ENCODE measurements around the gene CCM2.
"Not testable (repeated sequence)": the region's sequence is repeated elsewhere in the genome, so short reads cannot be mapped to it uniquely, and the experiment has no call there.

CCM2 gene

DNA sequence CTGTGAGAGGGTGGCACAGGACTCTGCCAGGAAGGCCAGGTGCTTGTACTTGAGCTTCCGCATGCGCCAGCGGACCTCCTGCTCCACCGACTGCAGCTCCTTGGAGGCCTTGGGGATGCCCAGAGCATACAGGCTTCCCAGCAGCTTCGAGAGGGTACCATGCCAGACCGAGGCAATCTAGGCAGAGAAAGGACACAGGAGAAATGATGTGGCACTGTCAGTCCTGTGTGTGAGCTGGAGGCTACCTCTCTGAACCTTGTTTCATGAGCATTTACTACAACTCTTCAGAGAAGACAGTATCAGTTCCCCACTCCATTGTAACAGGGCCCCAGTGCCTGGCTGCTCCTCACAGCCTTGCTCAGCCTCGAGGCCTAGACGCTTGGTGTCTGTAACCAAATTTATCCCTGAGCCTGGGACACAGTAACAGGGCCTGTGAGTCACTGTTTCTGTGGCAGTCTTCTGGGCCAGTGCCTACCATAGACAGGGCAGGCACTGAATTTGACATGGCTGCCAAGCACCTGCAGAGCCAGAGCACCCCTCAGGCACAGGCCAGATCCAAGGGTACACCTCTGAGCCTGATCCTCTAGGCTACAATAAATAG is 105.7 kb downstream of the CCM2 start:
- no peak for DNase-seq

DNA sequence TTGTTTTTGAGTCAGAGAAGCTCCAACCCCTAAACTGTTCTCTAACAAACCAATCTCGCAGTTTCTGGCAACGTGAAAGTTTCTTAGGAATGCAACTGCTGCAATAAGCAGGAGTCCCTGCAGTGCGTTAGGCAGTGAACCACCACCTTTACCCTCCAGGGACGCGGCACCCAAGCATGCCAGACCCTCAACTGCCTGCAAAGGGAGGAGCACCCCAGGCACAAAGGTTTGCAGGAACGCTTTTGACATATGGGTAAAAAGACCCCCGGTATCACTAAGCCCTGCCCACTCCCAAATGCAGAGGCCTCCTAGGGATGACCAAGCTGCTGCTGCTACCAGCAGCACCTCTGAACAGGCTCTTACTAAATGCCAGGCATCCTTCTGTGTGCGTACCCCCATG is 106.8 kb downstream of the CCM2 start:
- DNase-seq = no peak

DNA sequence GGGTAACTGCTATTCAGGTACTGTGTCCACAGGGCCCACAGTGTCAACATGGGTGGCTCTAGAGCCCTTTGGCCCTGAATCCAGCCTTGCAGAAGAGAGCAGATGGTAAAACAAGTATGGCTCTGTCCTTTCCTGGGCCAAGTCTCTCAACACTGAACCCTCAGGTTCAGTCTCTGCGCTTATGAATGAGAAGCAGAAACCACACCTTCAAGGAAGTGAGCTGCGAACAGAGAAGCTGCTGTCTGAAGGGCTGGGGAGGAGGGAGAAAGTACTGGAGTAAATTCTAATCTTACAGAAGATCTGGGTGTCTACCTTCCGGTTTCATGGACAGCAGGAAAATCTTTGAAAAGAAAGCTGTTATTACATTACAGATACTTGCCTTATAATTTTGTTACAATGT is 107.4 kb downstream of the CCM2 start:
- no peak for DNase-seq

DNA sequence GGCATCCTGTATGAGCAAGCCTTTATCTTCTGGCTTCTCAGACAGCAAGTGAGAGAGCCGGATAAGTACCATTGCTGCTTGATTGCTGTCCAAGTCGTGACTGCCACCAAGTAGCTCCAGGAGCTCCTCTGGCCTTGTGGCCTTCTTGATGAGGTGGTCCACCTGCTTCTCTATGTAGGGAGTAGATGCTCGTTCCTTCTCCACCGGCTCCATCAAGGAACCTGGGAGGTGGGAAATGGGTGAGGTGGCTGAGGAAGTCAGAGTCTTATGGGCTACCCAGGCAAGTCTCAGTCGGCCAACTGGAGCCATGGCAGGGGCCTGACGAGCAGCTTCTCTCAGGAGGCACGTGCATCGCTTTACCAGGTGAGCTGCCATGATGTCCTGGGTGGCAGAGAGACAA is 108.9 kb downstream of the CCM2 start:
- no peak for DNase-seq

DNA sequence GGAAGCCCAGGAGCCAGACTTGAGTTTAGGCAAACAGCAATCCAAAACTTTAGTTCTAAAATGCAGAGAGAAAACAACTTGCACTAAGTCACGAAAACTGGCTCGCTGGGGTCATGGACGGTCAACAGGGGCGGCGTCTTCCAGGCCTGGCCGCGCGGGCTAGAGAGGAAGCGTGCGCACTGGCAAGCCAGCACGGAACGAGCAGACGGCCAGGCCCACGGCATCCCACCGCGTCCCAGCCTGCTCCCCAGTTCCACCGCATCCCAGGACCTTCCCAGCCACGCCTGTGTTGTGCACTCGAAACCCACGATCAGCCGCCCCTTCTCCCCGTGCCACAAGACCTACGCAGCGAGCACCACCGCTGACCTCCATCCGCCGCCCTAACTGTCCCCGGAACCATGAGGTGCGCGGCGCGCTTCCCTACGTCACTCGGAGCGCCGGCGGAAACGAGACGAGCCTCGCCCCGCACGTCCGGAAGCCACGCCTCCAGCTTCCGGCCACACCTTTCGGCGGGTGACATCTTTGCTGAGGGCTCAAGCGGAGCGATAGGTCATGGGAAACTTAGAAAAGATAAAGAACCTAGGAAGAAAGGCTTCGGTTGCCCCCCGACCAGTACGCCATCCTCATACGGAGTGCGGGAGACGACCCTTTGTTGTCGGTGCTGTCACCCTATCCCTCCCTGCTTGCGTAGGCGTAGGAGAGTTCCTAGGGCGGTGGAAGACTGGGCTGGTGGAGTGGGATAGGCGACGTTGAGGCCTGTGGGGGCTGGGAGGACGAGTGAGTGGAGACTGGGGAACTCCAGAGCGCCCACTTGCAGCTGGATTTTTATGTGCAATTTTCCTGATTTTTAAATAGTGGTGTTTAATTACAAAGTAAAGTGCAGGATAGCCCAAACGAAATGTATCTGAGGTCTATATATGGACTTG is 111.6 kb downstream of the CCM2 start, which contains the start of gene TBRG4:
Gene TBRG4, minus strand, starts transcription at position 400 of the 926 bp plus-strand sequence. CDS start 2,460 bp downstream, outside the sequence.
- peak; percentile 86 to 96 (median 89) for DNase-seq

DNA sequence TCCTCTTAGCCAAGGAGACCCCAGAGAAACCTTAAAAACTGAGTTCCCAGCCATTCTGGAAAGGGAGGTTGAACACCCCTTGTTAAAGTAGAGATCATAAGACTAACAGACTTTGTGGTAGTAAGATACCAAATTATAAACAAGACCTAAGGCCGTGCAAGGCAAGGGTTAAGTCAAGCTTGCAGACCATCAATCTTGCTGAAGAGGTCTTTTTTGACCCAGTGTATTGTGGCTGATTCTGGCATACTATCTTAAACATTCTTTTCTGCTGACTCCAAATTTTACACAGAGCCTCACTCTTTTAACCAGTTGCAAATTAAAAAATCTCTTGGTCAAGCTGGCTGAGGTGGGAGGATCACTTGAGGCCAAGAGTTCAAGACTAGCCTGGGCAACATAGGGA is 112.6 kb downstream of the CCM2 start:
- no peak for DNase-seq

DNA sequence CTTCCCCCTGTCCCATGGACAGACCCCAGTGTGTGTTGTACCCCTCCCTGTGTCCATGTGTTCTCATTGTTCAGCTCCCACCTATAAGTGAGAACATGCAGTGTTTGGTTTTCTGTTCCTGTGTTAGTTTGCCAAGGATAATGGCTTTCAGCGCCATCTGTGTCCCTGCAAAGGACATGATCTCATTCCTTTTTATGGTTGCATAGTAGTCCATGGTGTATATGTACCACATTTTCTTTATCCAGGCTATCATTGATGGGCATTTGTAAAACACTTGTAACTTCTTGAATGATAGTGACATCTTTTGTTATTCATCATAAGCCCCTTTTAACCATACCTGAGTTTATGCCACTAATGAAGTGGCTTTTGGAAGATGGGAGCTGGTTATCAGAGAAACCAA is 114.3 kb downstream of the CCM2 start:
- DNase-seq = not testable (repeated sequence)

DNA sequence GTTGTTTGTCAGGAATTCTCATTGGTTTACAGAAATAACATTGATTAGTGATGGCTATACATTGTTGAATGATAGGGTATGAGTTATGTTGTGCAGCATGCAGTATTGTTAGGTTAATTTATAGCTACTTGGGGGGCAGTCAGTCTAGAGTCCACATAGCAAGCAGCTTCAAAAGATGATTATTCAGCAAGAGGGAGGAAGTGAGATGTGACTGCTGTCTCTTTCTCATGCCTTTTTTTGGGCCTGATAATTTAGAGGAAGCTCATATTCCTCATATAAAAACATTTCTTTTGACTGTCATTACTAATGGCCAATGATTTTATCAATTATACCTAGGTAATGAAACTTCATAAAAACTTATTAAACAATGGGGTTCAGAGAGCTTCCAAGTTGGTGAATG is 114.9 kb downstream of the CCM2 start:
- DNase-seq = no peak

DNA sequence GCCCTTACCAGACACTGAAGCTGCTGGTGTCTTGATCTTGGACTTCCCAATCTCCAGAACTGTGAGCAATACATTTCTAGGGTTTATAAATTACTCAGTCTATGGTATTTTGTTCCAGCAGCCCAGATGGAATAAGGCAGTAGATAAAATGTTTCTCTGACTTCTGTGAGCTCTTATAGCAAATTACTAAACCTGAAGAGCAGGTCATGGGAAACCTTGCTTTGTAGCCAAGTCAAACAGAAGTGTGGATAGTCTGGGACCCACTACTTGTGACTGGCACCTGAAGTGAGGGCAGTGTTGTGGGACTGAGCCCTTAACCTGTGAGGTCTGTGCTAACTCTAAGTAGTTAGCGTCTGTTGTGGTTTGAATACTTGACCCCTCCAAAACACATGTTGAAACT is 116.0 kb downstream of the CCM2 start:
- no peak for DNase-seq

DNA sequence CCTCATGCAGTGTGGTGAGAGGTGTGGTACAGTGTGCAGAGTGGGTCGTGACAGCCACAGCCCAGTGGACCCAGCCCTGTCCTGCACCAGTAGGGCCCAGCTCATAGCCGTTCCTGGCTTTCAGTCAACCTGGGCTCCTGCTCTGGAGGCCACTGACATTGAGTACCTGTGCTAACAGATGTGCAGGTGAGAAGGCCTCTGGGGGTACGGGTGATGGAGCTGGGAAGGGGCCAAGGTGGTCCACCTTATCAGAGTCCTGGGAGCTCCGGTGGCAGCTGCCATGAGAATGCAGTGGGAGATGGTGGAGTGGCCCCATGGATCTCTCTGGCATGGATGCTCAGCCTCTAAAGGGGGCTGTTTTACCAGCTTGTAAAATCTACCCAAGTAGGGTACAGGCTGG is 117.6 kb downstream of the CCM2 start:
- DNase-seq = no peak

DNA sequence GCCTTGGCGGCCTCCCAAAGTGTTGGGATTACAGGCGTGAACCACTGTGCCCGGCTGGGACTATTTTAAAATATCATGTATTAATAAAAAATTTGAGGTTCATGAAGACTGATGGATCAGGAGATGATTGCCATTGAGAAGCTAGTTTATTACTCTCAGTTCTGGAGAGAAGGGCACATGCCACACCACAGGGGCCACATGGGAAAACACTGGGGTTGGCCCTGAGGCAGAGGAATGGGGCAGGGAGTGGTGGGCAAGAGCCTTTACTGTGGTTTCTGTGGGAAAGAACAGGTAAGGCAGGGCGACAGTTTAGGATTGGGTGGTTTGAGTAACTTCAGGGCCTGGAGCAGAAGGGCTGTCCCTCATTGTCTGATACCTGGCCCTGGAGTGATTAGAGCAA is 118.3 kb downstream of the CCM2 start:
- no peak for DNase-seq

DNA sequence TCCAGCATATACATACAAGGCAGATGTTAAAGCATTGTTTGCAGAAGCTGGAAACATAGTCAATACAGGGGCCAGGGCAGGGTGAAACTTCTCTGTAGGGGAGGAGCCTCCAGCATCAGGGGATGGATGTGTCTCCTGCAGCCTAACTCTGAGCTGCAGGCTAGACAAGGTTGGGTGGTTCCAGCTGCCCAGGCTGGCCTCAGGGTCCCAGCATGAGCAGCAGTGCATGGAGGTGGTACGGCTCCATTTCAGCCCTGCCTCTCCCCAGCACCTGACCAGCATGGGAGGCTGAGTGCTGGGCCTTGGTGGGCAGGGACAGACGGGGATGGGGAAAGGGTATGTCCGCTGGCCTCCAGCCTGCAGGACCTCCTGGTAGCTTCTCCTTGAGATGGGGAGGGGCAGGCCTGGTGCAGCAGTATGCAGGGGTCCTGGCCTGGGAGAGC is 118.9 kb downstream of the CCM2 start:
- DNase-seq = no peak

DNA sequence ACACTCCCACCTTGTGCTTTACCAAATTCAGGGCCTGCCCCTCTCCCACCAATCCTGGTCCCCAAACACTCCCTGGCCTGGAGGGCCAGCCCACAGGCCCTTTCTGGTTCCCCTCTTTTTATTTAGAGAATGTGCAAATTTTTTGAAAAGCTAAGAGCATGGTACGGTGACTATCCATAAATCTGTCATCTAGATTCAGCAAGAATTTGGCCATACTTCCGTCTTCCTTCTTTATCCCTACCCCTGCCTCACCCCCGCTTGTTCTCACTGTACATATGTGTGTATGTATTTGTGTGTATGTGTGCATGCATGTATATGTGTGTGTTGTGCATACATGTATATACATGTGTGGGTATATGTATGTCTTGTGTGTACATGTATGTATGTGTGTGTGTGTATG is 119.5 kb downstream of the CCM2 start:
- no peak for DNase-seq

DNA sequence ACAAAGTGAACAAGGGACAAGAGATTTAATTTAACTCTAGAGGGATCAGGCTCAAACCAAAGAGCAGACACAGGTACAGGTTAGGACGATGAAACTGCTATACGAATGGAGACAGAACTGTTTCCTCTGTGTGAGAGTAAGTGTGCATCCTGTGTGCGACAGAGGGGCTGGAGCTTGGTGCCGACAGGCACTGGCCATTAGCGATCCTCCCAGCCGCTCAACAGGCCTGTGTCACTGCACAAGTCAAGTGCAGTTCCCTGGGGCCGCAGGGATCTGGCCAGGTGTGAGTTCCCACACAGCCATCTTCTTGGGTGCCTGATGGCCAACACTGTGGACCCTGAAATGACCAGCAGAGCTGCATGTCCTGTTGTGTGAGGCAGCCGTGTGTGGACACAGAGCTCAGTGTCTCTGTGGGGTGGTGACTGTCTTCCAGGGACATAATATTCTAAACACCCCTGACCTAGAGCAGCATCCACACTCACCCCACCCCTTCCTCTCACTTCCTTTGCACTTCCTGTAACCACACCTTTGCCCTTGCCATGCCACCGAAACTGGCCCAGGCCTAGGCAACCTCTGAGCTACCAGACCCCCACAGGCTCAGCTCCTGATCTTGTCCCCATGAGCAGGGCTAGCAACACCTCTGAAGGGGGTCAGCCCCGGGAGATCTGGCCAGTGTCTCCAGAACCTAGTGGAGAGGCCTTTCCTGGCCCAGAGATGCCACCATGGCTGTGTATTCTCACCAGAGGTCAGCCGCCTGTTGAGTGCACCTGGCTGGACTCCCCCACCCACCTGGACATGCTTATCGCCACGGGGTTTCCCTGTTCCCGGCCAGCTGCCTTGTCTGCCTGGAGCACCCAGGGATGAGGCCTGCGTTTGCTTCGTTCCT is 123.2 kb downstream of the CCM2 start:
- DNase-seq = peak in 1 of 5 donors; percentile 67

DNA sequence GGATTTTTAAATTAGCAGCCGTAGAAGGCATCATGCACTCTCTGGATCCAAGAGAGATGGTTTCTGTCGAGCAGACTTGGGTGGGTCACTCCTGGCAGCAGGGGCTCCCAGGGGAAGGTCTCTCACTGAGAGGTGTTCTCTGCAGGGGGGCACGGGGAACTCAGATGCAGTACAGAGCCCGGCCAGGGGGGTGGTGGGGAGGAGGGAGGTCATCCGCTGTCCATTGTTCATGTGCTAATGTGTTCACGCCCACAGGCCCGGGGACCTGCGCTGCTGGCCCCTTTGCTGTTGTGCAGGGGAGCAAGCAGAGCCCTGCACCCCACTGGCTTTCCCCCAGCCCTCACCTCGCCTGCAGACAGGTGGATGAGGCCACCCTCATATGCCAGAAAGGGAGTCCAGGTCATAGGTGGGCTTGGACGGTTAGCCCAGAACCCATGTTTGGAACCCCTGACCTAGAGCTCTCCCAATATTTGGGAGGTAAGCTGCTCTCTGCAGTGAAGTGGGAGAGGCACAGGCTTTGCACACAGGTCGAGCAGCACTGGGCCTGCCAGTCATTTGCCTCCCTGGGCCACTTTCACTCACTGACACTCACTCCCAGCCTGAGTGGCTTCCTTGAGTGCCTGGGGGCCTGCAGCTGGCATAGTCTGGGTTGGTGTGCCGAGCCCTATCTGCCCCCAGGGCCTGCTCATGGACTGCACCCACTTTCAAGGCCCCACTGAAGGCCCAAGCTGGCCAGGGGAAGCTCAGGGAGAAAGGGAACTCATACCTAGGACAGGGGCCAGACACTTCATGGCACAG is 124.1 kb downstream of the CCM2 start:
- no peak for DNase-seq

DNA sequence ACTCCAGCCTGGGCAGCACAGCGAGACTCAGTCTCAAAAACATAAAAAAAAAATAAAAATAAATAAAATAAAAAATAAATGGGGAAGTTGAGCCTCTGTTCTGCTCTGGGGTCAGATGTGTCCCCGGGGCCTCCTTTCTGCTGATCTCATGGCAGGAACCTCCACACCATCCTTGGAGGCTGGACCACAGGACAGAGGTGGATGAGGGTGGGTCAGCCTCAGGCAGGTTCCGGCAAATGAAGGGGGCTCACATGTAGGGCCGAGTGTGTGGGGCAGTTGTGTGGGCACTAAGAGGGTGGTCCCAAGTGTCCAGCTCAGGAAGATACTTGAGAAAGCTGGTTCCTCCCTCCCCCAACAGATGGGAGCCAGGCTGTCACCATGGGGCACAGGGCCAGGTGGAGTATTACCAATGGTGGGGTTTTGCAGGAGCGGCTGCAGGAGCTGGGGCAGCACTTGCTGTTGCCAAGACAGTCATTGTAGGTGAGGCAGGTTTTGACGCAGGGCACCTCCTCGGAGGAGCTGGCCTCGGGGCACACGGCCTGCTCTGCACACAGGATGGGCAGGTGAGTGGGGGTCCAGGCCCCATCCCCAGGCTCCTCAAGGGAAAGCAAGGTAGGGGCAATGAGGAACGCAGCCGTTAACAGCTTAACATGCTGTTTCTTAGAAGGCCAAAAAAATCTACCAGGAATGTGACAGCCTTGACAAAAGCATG is 125.3 kb downstream of the CCM2 start:
- DNase-seq = no peak

All from T-helper 1 cell (primary cell).